Duodenal mucosa (tissue), 2 donors: ENCODE data around the gene SLC48A1.

Source experiments
- H3K27ac ChIP-seq: one replicate; pipeline ENCODE4 v1.7.0; 2013; ENCODE audit warnings: low read depth, low read length
- H3K27me3 ChIP-seq, 2 donors: one replicate each; pipeline ENCODE4 v1.7.0; 2013; ENCODE audit warnings: low read length in 2 of 2, control low read depth in 1 of 2; ENCODE audit not compliant: insufficient read depth in 2 of 2, control insufficient read depth in 1 of 2
- H3K36me3 ChIP-seq, 2 donors: one replicate each; pipeline ENCODE4 v1.7.0; 2013; ENCODE audit warnings: low read length in 2 of 2, control low read depth in 1 of 2; ENCODE audit not compliant: insufficient read depth in 2 of 2, control insufficient read depth in 1 of 2
- H3K4me1 ChIP-seq, 2 donors: one replicate each; pipeline ENCODE4 v1.7.0; 2013; ENCODE audit warnings: low read length in 2 of 2, control low read depth in 1 of 2; ENCODE audit not compliant: insufficient read depth in 2 of 2, control insufficient read depth in 1 of 2
- H3K4me3 ChIP-seq, 2 donors: one replicate each; pipeline ENCODE4 v1.7.0; 2013; ENCODE audit warnings: low read length in 2 of 2, low read depth in 1 of 2
- H3K9ac ChIP-seq, 2 donors: one replicate each; pipeline ENCODE4 v1.7.0; 2013; ENCODE audit warnings: low read length in 2 of 2, low read depth in 1 of 2
- H3K9me3 ChIP-seq, 2 donors: one replicate each; pipeline ENCODE4 v1.7.0; 2013; ENCODE audit warnings: low read length in 2 of 2, control low read depth in 1 of 2; ENCODE audit not compliant: control insufficient read depth in 1 of 2

SLC48A1 gene

GRCh38 chr12:47791351-47791746 lies 18.3 kb downstream of the SLC48A1 start:
- Histone ChIP-seq H3K36me3 (peaks cover 23 to 79% of the 10 kb centered on the region in 2 donors), H3K27me3 (no peaks in the 10 kb centered on the region), H3K4me1 (peaks cover 1 to 5% of the 10 kb centered on the region in 2 donors), H3K9ac (no peak overlapping the region), H3K9me3 (no peaks in the 10 kb centered on the region), H3K4me3 (no peak overlapping the region), H3K27ac (no peak overlapping the region)

GRCh38 chr12:47791874-47792273 lies 18.8 kb downstream of the SLC48A1 start:
- peaks cover 0 to 1% of the 10 kb centered on the region in 2 donors for H3K4me1 ChIP-seq
- H3K9me3 ChIP-seq, result no peaks in the 10 kb centered on the region
- no peak overlapping the region for H3K4me3 ChIP-seq
- no peaks in the 10 kb centered on the region for H3K27me3 ChIP-seq
- H3K9ac ChIP-seq, result no peak overlapping the region
- no peak overlapping the region for H3K27ac ChIP-seq
- H3K36me3 ChIP-seq, result peaks cover 18 to 78% of the 10 kb centered on the region in 2 donors

GRCh38 chr12:47793015-47793681 lies 20.1 kb downstream of the SLC48A1 start:
- Histone ChIP-seq H3K4me3 (no peak overlapping the region), H3K27ac (no peak overlapping the region)

GRCh38 chr12:47794679-47795078 lies 21.6 kb downstream of the SLC48A1 start:
- peaks cover 6 to 63% of the 10 kb centered on the region in 2 donors for H3K36me3 ChIP-seq
- H3K4me1 ChIP-seq, result peaks cover 0 to 6% of the 10 kb centered on the region in 2 donors
- no peaks in the 10 kb centered on the region for H3K27me3 ChIP-seq
- no peak overlapping the region for H3K9ac ChIP-seq
- H3K27ac ChIP-seq, result no peak overlapping the region
- H3K4me3 ChIP-seq, result no peak overlapping the region
- no peaks in the 10 kb centered on the region for H3K9me3 ChIP-seq

More at GRCh38 chr12:47793015-47793681, 20.1 kb downstream of the SLC48A1 start:
- Histone ChIP-seq H3K4me1 (no peaks in the 10 kb centered on the region), H3K9me3 (no peaks in the 10 kb centered on the region), H3K9ac (no peak overlapping the region), H3K36me3 (peaks cover 6 to 78% of the 10 kb centered on the region in 2 donors), H3K27me3 (no peaks in the 10 kb centered on the region)

- Histone ChIP-seq H3K27me3 (no peaks in the 10 kb centered on the region), H3K36me3 (peaks cover 6 to 59% of the 10 kb centered on the region in 2 donors), H3K4me1 (peaks cover 0 to 10% of the 10 kb centered on the region in 2 donors), H3K4me3 (no peak overlapping the region), H3K9ac (no peak overlapping the region), H3K27ac (no peak overlapping the region), H3K9me3 (no peaks in the 10 kb centered on the region)
Measured at GRCh38 chr12:47795121-47795813, 22.2 kb downstream of the SLC48A1 start.

GRCh38 chr12:47795814-47796411 lies 22.9 kb downstream of the SLC48A1 start:
- no peak overlapping the region for H3K9ac ChIP-seq
- H3K27me3 ChIP-seq, result no peaks in the 10 kb centered on the region
- H3K4me1 ChIP-seq, result peaks cover 0 to 10% of the 10 kb centered on the region in 2 donors
- no peak overlapping the region for H3K4me3 ChIP-seq
- H3K9me3 ChIP-seq, result no peaks in the 10 kb centered on the region
- H3K27ac ChIP-seq, result no peak overlapping the region
- peaks cover 6 to 53% of the 10 kb centered on the region in 2 donors for H3K36me3 ChIP-seq

GRCh38 chr12:47797441-47797840 lies 24.4 kb downstream of the SLC48A1 start:
- Histone ChIP-seq H3K9ac (no peak overlapping the region), H3K36me3 (peaks cover 6 to 43% of the 10 kb centered on the region in 2 donors)

GRCh38 chr12:47798382-47798948 lies 25.4 kb downstream of the SLC48A1 start:
- Histone ChIP-seq H3K36me3 (peaks cover 6 to 34% of the 10 kb centered on the region in 2 donors), H3K4me3 (no peak overlapping the region), H3K27me3 (no peaks in the 10 kb centered on the region), H3K9me3 (no peaks in the 10 kb centered on the region), H3K27ac (no peak overlapping the region), H3K9ac (no peak overlapping the region), H3K4me1 (peaks cover 21 to 33% of the 10 kb centered on the region in 2 donors)

More at GRCh38 chr12:47797441-47797840, 24.4 kb downstream of the SLC48A1 start:
- no peaks in the 10 kb centered on the region for H3K9me3 ChIP-seq
- peaks cover 12 to 23% of the 10 kb centered on the region in 2 donors for H3K4me1 ChIP-seq
- H3K4me3 ChIP-seq, result no peak overlapping the region
- H3K27me3 ChIP-seq, result no peaks in the 10 kb centered on the region
- no peak overlapping the region for H3K27ac ChIP-seq

- peak overlapping the region; percentile 32 for H3K27ac ChIP-seq
- H3K36me3 ChIP-seq, result peaks cover 2 to 26% of the 10 kb centered on the region in 2 donors
- H3K9me3 ChIP-seq, result no peaks in the 10 kb centered on the region
- H3K9ac ChIP-seq, result no peak overlapping the region
- no peak overlapping the region for H3K4me3 ChIP-seq
- H3K27me3 ChIP-seq, result no peaks in the 10 kb centered on the region
- H3K4me1 ChIP-seq, result peaks cover 27 to 42% of the 10 kb centered on the region in 2 donors
Measured at GRCh38 chr12:47799357-47799955, 26.4 kb downstream of the SLC48A1 start.
